Stimulated activated CD8-positive, alpha-beta memory T cell treated with anti-CD3 and anti-CD28 coated beads, Interleukin-12 subunit alpha, Interleukin-12 subunit beta, amount 100 ng/mL, for 1 hour (primary cell): ENCODE results near the gene JARID2.
"Not testable (repeated sequence)": the region's sequence is repeated elsewhere in the genome, so short reads cannot be mapped to it uniquely, and the experiment has no call there.

Experiments
- DNase-seq: peaks from one replicate; pipeline ENCODE4 v3.0.0-alpha.2; 2020; ENCODE audit warnings: low read depth

JARID2 gene

GRCh38 chr6:15543332-15543917 is 297.6 kb downstream of the JARID2 start:
- DNase-seq = not testable (repeated sequence)

GRCh38 chr6:15544321-15544900 is 298.5 kb downstream of the JARID2 start:
- no peak for DNase-seq

- no peak for DNase-seq
Measured at GRCh38 chr6:15546591-15546990, 300.7 kb downstream of the JARID2 start.

GRCh38 chr6:15547400-15547799 is 301.5 kb downstream of the JARID2 start:
- DNase-seq = no peak

GRCh38 chr6:15549371-15549770 is 303.5 kb downstream of the JARID2 start:
- DNase-seq = no peak

GRCh38 chr6:15550546-15551123 is 304.8 kb downstream of the JARID2 start:
- DNase-seq = no peak

GRCh38 chr6:15551262-15551661 is 305.4 kb downstream of the JARID2 start:
- DNase-seq = no peak

- DNase-seq = no peak
Measured at GRCh38 chr6:15551798-15552197, 305.9 kb downstream of the JARID2 start.

GRCh38 chr6:15553031-15553430 is 307.2 kb downstream of the JARID2 start:
- no peak for DNase-seq

- DNase-seq = no peak
Measured at GRCh38 chr6:15553736-15554294, 307.9 kb downstream of the JARID2 start.

GRCh38 chr6:15554728-15555100 is 308.8 kb downstream of the JARID2 start:
- no peak for DNase-seq

- DNase-seq = no peak
Measured at GRCh38 chr6:15555101-15556038, 309.5 kb downstream of the JARID2 start.

- no peak for DNase-seq
Measured at GRCh38 chr6:15556711-15557110, 310.8 kb downstream of the JARID2 start.

GRCh38 chr6:15557174-15557573 is 311.3 kb downstream of the JARID2 start:
- no peak for DNase-seq

- no peak for DNase-seq
Measured at GRCh38 chr6:15560713-15561112, 314.8 kb downstream of the JARID2 start.

- no peak for DNase-seq
Measured at GRCh38 chr6:15561447-15562199, 315.8 kb downstream of the JARID2 start.

GRCh38 chr6:15562977-15563376 is 317.1 kb downstream of the JARID2 start:
- no peak for DNase-seq

GRCh38 chr6:15569035-15569995 is 323.4 kb downstream of the JARID2 start:
- no peak for DNase-seq

- no peak for DNase-seq
Measured at GRCh38 chr6:15570171-15570570, 324.3 kb downstream of the JARID2 start.
